CD14-positive monocyte (primary cell): Measurements from ENCODE around the gene KMT2B. TPM values are rescaled to one million over a fixed set of nuclear protein-coding genes. Genes with fewer than 3 reads are reported as not detected.

Experiments used
- DNase-seq, 3 donors: peaks; one replicate each; pipeline ENCODE4 v3.0.0-alpha.2; 2011 to 2022
- H2AFZ ChIP-seq: 2 replicates; pipeline ENCODE4 v1.6.0; 2012; ENCODE audit warnings: mild to moderate bottlenecking, low read depth, low read length, inconsistent platforms; ENCODE audit not compliant: insufficient read depth, poor library complexity, severe bottlenecking
- H3K27ac ChIP-seq, 2 donors: 1 replicate in 1 of 2; 2 replicates in 1 of 2; pipeline ENCODE4 v1.5.1; 2012 to 2013; ENCODE audit warnings: low read length in 2 of 2, control low read depth in 1 of 2, inconsistent platforms in 1 of 2, low read depth in 1 of 2, mild to moderate bottlenecking in 1 of 2
- H3K27me3 ChIP-seq, 2 donors: one replicate each; pipeline versions ENCODE4 v1.6.0 to v1.6.1; 2011 to 2013; ENCODE audit warnings: low read length in 2 of 2; ENCODE audit not compliant: control insufficient read depth in 2 of 2, insufficient read depth in 2 of 2
- H3K36me3 ChIP-seq, 2 donors: replicated peaks in 1 of 2; 1 replicate in 1 of 2; 2 replicates in 1 of 2; pipeline versions ENCODE4 v1.5.1 to v1.6.1; 2012 to 2013; ENCODE audit warnings: low read length in 2 of 2, control low read depth in 1 of 2, inconsistent platforms in 1 of 2, mild to moderate bottlenecking in 1 of 2; ENCODE audit not compliant: insufficient read depth in 2 of 2, control insufficient read depth in 1 of 2
- H3K4me1 ChIP-seq, 2 donors: 1 replicate in 1 of 2; 2 replicates in 1 of 2; pipeline versions ENCODE4 v1.5.1 to v1.6.1; 2012 to 2013; ENCODE audit warnings: low read length in 2 of 2, control low read depth in 1 of 2, inconsistent platforms in 1 of 2, mild to moderate bottlenecking in 1 of 2, moderate library complexity in 1 of 2; ENCODE audit not compliant: insufficient read depth in 2 of 2, control insufficient read depth in 1 of 2
- H3K4me2 ChIP-seq: replicated peaks from 2 replicates; pipeline ENCODE3; 2012; ENCODE audit warnings: low read length, moderate library complexity, mild to moderate bottlenecking; ENCODE audit not compliant: poor library complexity, severe bottlenecking; ENCODE audit errors: extremely low read depth
- H3K4me3 ChIP-seq, 3 experiments: fragments of 200-600 bp in 1 of 3; sonication (generic) in 1 of 3; replicated peaks in 1 of 3; 1 replicate in 2 of 3; 2 replicates in 1 of 3; pipeline ENCODE4 v1.5.1; 2011 to 2013; ENCODE audit warnings: low read length in 3 of 3, mild to moderate bottlenecking in 3 of 3, control low read depth in 2 of 3, low read depth in 2 of 3, inconsistent platforms in 1 of 3, moderate library complexity in 1 of 3
- H3K79me2 ChIP-seq: 2 replicates; pipeline ENCODE4 v1.6.0; 2012; ENCODE audit warnings: mild to moderate bottlenecking, control low read depth, inconsistent platforms, low read length, moderate library complexity; ENCODE audit not compliant: insufficient read depth
- H3K9ac ChIP-seq: 2 replicates; pipeline ENCODE4 v1.6.0; 2017; ENCODE audit warnings: low read length, mild to moderate bottlenecking; ENCODE audit not compliant: insufficient read depth, poor library complexity, severe bottlenecking
- H3K9me3 ChIP-seq, 2 donors: replicated peaks in 1 of 2; 1 replicate in 1 of 2; 2 replicates in 1 of 2; pipeline versions ENCODE4 v1.5.1 to v1.6.1; 2012 to 2013; ENCODE audit warnings: low read length in 2 of 2, control low read depth in 1 of 2; ENCODE audit not compliant: control insufficient read depth in 1 of 2, insufficient read depth in 1 of 2
- H4K20me1 ChIP-seq: 2 replicates; pipeline ENCODE4 v1.6.0; 2012; ENCODE audit warnings: mild to moderate bottlenecking, low read length, control low read depth, moderate library complexity; ENCODE audit not compliant: insufficient read depth
- H3K27ac Mint-ChIP-seq, 7 donors: one replicate each; pipeline ENCODE4 v1.8.0; 2020; ENCODE audit warnings: mild to moderate bottlenecking in 7 of 7, mixed read lengths in 7 of 7, moderate library complexity in 6 of 7, inconsistent platforms in 2 of 7
- H3K27me3 Mint-ChIP-seq, 3 donors: one replicate each; pipeline ENCODE4 v1.8.0; 2021 to 2022; ENCODE audit warnings: low read depth in 3 of 3, mild to moderate bottlenecking in 3 of 3, mixed read lengths in 3 of 3, moderate library complexity in 3 of 3, inconsistent platforms in 1 of 3
- H3K36me3 Mint-ChIP-seq, 2 donors: one replicate each; pipeline ENCODE4 v1.8.0; 2020; ENCODE audit warnings: mixed read lengths in 2 of 2, inconsistent platforms in 1 of 2, mild to moderate bottlenecking in 1 of 2
- H3K4me1 Mint-ChIP-seq: one replicate; pipeline ENCODE4 v1.8.0; 2020; ENCODE audit warnings: mild to moderate bottlenecking, mixed read lengths
- H3K4me3 Mint-ChIP-seq, 2 donors: one replicate each; pipeline ENCODE4 v1.8.0; 2020; ENCODE audit warnings: mild to moderate bottlenecking in 2 of 2, mixed read lengths in 2 of 2, moderate library complexity in 1 of 2
- H3K9me3 Mint-ChIP-seq, 7 donors: one replicate each; pipeline ENCODE4 v1.8.0; 2020 to 2022; ENCODE audit warnings: mixed read lengths in 7 of 7, mild to moderate bottlenecking in 6 of 7, moderate library complexity in 6 of 7, inconsistent platforms in 2 of 7
- WGBS: methylation state at CpG from one replicate; pipeline ENCODE4 v1.1.5; 2013; ENCODE audit warnings: missing lambda C conversion rate; ENCODE audit not compliant: insufficient coverage; 5-methylcytosine and 5-hydroxymethylcytosine counted together
- intact Hi-C, 2 donors: fragments of 100-400 bp; cut with micrococcal nuclease; formaldehyde crosslinking; loops; one replicate each; pipeline versions ENCODE4 v1.15.0 to v1.15.1; 2023
- polyA plus RNA-seq, 3 donors: library from polyadenylated mRNA; depleted of rRNA in 1 of 3; unstranded in 2 of 3; stranded (reverse) in 1 of 3; fragments of 300-500 nt in 2 of 3; fragments of >200 nt in 1 of 3; fragmentation: Illumina TruSeq in 2 of 3; gene quantifications; 1 replicate in 2 of 3; 2 replicates in 1 of 3; pipeline ENCODE4 v1.2.3, GENCODE V29; 2012 to 2021
- TF ChIP-seq, protein P1 (sequence below): fragments of 200-600 bp; IDR thresholded peaks from one replicate; pipeline ENCODE4 v1.8.0; 2022; ENCODE audit warnings: antibody characterized with exemption, mild to moderate bottlenecking

Gene KMT2B
- polyA plus RNA-seq, 3 donors, result 0.32 to 63.6 (median 0.65) TPM

DNA sequence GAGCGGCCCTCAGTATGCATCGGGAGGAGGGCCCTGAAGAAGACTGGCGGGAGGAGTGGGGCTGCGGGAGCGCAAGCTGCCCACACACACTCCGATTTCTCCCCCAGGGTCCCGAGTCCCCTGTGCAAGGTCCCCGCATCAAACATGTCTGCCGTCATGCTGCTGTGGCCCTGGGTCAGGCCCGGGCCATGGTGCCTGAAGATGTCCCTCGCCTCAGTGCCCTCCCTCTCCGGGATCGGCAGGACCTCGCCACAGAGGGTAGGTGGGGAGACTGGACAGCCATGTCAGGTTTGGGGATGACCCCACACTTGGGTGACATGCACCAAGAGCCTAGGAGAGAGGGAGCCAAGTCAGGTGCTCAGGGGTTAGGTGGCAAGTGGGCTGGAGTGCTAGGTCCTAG lies 4.7 kb downstream of the KMT2B start:
- Histone ChIP-seq H3K79me2 (peaks cover 33% of the 10 kb centered on the region), H2AFZ (no peak overlapping the region), H3K9ac (no peak overlapping the region), H3K9me3 (no peaks in the 10 kb centered on the region), H3K27ac (no peak overlapping the region), H3K4me3 (no peak overlapping the region), H4K20me1 (peaks cover 51% of the 10 kb centered on the region), H3K4me2 (no peak overlapping the region), H3K4me1 (peaks cover 11 to 18% of the 10 kb centered on the region in 2 donors), H3K27me3 (no peaks in the 10 kb centered on the region), H3K36me3 (peaks cover 70 to 81% of the 10 kb centered on the region in 2 donors)
- Mint-ChIP-seq H3K27me3 (peaks cover 0 to 2% (median 1%) of the 10 kb centered on the region in 3 donors), H3K4me1 (peaks cover 15% of the 10 kb centered on the region), H3K27ac (peak overlapping the region in 4 of 7 donors; percentile 32 to 46 (median 36)), H3K4me3 (peak overlapping the region in 1 of 2 donors; percentile 16), H3K36me3 (peaks cover 63 to 73% of the 10 kb centered on the region in 2 donors), H3K9me3 (no peaks in the 10 kb centered on the region)
- no peak for DNase-seq
- TF ChIP-seq, protein P1, sequence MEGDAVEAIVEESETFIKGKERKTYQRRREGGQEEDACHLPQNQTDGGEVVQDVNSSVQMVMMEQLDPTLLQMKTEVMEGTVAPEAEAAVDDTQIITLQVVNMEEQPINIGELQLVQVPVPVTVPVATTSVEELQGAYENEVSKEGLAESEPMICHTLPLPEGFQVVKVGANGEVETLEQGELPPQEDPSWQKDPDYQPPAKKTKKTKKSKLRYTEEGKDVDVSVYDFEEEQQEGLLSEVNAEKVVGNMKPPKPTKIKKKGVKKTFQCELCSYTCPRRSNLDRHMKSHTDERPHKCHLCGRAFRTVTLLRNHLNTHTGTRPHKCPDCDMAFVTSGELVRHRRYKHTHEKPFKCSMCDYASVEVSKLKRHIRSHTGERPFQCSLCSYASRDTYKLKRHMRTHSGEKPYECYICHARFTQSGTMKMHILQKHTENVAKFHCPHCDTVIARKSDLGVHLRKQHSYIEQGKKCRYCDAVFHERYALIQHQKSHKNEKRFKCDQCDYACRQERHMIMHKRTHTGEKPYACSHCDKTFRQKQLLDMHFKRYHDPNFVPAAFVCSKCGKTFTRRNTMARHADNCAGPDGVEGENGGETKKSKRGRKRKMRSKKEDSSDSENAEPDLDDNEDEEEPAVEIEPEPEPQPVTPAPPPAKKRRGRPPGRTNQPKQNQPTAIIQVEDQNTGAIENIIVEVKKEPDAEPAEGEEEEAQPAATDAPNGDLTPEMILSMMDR, result no peak
- intact Hi-C loops, result no loop called here
- WGBS, result over 99% methylated on average over 14 of the region's 14 CpGs

- Histone ChIP-seq H3K9me3 (no peaks in the 10 kb centered on the region), H4K20me1 (peaks cover 56% of the 10 kb centered on the region), H3K36me3 (peaks cover 75 to 85% of the 10 kb centered on the region in 2 donors), H3K27me3 (no peaks in the 10 kb centered on the region), H3K4me2 (no peak overlapping the region), H3K4me1 (peaks cover 11 to 18% of the 10 kb centered on the region in 2 donors), H3K79me2 (peaks cover 33% of the 10 kb centered on the region), H3K9ac (no peak overlapping the region), H3K4me3 (no peak overlapping the region), H2AFZ (no peak overlapping the region), H3K27ac (no peak overlapping the region)
- TF ChIP-seq, protein P1, result no peak
- no peak overlapping the region for H3K4me3 Mint-ChIP-seq
- peak in 1 of 3 donors; percentile 3 for DNase-seq
- intact Hi-C loops, result no loop called here
- H3K4me1 Mint-ChIP-seq, result peaks cover 15% of the 10 kb centered on the region
- H3K36me3 Mint-ChIP-seq, result peaks cover 68 to 78% of the 10 kb centered on the region in 2 donors
- WGBS, result 100% methylated on average over 6 of the region's 16 CpGs
- peaks cover 0 to 2% (median 1%) of the 10 kb centered on the region in 3 donors for H3K27me3 Mint-ChIP-seq
- no peaks in the 10 kb centered on the region for H3K9me3 Mint-ChIP-seq
- H3K27ac Mint-ChIP-seq, result peak overlapping the region in 1 of 7 donors; percentile 55
Measured at GRCh38 chr19:35722897-35723296, 5.1 kb downstream of the KMT2B start.
